Adrenal gland (tissue), 12 donors: ENCODE data around the gene CEP112. TPM values are rescaled to one million over a fixed set of nuclear protein-coding genes. Genes with fewer than 3 reads are reported as not detected.
"Not testable (repeated sequence)": the region's sequence is repeated elsewhere in the genome, so short reads cannot be mapped to it uniquely, and the experiment has no call there.

Experiments used
- DNase-seq, 7 donors: peaks; one replicate each; pipeline ENCODE4 v3.0.0-alpha.2; 2019 to 2020
- H3K27ac ChIP-seq, 5 donors: fragments of 200-600 bp; sonication (generic) in 4 of 5; 1 replicate in 3 of 5; 2 replicates in 2 of 5; pipeline versions ENCODE4 v1.5.1 to v1.8.0; 2016 to 2020; ENCODE audit warnings: mild to moderate bottlenecking in 1 of 5
- H3K27me3 ChIP-seq: fragments of 200-600 bp; 2 replicates; pipeline ENCODE4 v1.8.0; 2021
- H3K36me3 ChIP-seq, 2 donors: fragments of 200-600 bp; replicated peaks in 1 of 2; 1 replicate in 1 of 2; 2 replicates in 1 of 2; pipeline versions ENCODE4 v1.5.1 to v1.8.0; 2018 to 2022
- H3K4me1 ChIP-seq, 2 donors: fragments of 200-600 bp; replicated peaks in 1 of 2; 1 replicate in 1 of 2; 2 replicates in 1 of 2; pipeline versions ENCODE4 v1.5.1 to v1.8.0; 2018 to 2021
- H3K4me3 ChIP-seq, 4 donors: fragments of 200-600 bp; sonication (generic) in 3 of 4; one replicate each; pipeline ENCODE4 v1.5.1; 2016 to 2018
- H3K9me3 ChIP-seq, 3 donors: fragments of 200-600 bp; sonication (generic) in 1 of 3; replicated peaks in 1 of 3; 1 replicate in 2 of 3; 2 replicates in 1 of 3; pipeline versions ENCODE4 v1.5.1 to v1.8.0; 2016 to 2021
- POLR2A ChIP-seq, 2 donors: fragments of 450-650 bp; IDR thresholded peaks; one replicate each; pipeline ENCODE4 v1.6.1; 2017; ENCODE audit warnings: antibody characterized with exemption in 2 of 2, mild to moderate bottlenecking in 2 of 2, moderate library complexity in 1 of 2
- WGBS, 4 donors: extraction: QIAGEN DNeasy Blood & Tissue Kit in 2 of 4; methylation state at CpG; one replicate each; pipeline versions ENCODE4 v1.1.5 to v1.1.7; 2013 to 2017; 5-methylcytosine and 5-hydroxymethylcytosine counted together
- intact Hi-C, 2 donors: fragments of 100-400 bp; cut with DNase I; formaldehyde crosslinking; loops; one replicate each; pipeline versions ENCODE4 v1.14.1 to v1.15.0; 2022 to 2023
- polyA plus RNA-seq, 3 donors: library from polyadenylated mRNA; stranded (reverse); fragments of 200-250 nt in 2 of 3; fragments of 350-450 nt in 1 of 3; fragmentation: Illumina TruSeq in 1 of 3; extraction: RNeasy Lipid Tissue Mini Kit (QIAGEN cat#74804) in 1 of 3; gene quantifications; one replicate each; pipeline ENCODE4 v1.2.3, GENCODE V29; 2013 to 2014
- total RNA-seq, 9 donors: library from RNA; depleted of rRNA in 4 of 9; stranded (reverse); fragments of >200 nt in 4 of 9; fragments of 120-200 nt in 1 of 9; fragmentation: NEBNext Ultra II Directional in 1 of 9; extraction: Animal tissue kit (Norgen Biotek cat#: 25700) in 1 of 9; gene quantifications; one replicate each; pipeline versions ENCODE4 v1.1.0 to v1.2.4, GENCODE V29; 2013 to 2023
- TF ChIP-seq, protein P1 (sequence below), 6 experiments: fragments of 450-650 bp in 4 of 6; fragments of 200-600 bp in 2 of 6; sonication (generic) in 1 of 6; IDR thresholded peaks; 1 replicate in 5 of 6; 2 replicates in 1 of 6; pipeline versions ENCODE4 v1.5.1 to v1.8.0; 2016 to 2021; ENCODE audit warnings: antibody characterized with exemption in 6 of 6, mild to moderate bottlenecking in 2 of 6, moderate library complexity in 1 of 6
- donor health status: healthy with polysubstance abuse.
- donor health status: Bipolar disorder and iron deficiency.
- donor health status: DM: yes; HTN: yes; CAD: no.
- donor health status: DM: no; HTN: no; CAD: no.
- donor health status: DM: no; HTN: no; CAD: no.
- donor health status: DM: yes; HTN: yes; CAD: no.

Gene CEP112
- total and polyA plus RNA-seq, 12 donors: 4.2 to 24.1 (median 9.6) TPM

DNA sequence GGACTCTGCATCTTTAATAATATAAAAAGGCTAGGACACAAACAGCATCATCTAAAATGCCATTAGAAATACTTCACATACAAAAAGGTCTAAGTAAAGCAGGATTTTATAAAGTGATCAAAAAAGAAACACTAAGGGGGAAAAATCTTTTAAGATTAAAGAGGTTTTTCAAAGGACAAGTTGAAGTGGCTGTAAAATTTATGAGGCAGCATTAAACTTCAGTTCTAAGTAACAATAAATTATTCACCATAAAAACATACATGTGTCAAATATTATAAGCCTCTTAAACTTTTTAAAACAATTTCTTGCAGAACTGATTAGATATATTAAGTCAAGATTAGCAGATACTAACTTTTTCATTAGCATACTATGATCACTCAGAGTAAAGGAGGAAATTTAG lies 20.8 kb downstream of the CEP112 start:
- intact Hi-C loops: no loop called here
- no peak for DNase-seq
- Histone ChIP-seq H3K36me3 (no peaks in the 10 kb centered on the region), H3K9me3 (no peaks in the 10 kb centered on the region), H3K4me1 (no peaks in the 10 kb centered on the region), H3K27ac (no peak overlapping the region), H3K27me3 (no peaks in the 10 kb centered on the region), H3K4me3 (no peak overlapping the region)
- TF ChIP-seq, protein P1, sequence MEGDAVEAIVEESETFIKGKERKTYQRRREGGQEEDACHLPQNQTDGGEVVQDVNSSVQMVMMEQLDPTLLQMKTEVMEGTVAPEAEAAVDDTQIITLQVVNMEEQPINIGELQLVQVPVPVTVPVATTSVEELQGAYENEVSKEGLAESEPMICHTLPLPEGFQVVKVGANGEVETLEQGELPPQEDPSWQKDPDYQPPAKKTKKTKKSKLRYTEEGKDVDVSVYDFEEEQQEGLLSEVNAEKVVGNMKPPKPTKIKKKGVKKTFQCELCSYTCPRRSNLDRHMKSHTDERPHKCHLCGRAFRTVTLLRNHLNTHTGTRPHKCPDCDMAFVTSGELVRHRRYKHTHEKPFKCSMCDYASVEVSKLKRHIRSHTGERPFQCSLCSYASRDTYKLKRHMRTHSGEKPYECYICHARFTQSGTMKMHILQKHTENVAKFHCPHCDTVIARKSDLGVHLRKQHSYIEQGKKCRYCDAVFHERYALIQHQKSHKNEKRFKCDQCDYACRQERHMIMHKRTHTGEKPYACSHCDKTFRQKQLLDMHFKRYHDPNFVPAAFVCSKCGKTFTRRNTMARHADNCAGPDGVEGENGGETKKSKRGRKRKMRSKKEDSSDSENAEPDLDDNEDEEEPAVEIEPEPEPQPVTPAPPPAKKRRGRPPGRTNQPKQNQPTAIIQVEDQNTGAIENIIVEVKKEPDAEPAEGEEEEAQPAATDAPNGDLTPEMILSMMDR (IDR thresholded peaks at IDR 0.05): no peak
- no peak for TF ChIP-seq POLR2A (IDR thresholded peaks at IDR 0.05)

DNA sequence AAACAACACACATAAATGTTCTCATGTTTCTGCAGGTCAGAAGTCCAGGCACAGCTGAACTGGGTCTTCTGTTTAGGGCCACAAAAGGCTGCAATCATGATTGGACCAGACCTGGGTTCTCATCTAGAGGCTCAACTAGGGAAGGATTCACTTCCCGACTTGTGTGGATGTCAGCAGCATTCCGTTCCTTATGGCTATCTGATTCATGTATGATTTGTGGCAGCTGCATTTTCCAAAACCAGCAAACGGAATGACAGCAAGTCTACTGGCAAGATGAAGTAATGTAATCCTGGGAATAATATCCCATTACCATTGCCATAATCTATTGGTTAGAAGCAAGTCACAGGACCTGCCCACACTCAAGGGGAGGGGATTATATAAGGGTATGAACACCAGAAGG lies 22.1 kb downstream of the CEP112 start:
- Histone ChIP-seq H3K4me1 (no peaks in the 10 kb centered on the region), H3K4me3 (no peak overlapping the region), H3K9me3 (no peaks in the 10 kb centered on the region), H3K27me3 (no peaks in the 10 kb centered on the region), H3K36me3 (no peaks in the 10 kb centered on the region), H3K27ac (no peak overlapping the region)
- intact Hi-C loops: loop anchor here in 1 of 2 donors (10.0 kb wide), 1 partner anchor 875 kb away; no protein-coding TSS in a partner anchor
- 73 to 82% (median 81%) methylated on average over 3 of the region's 3 CpGs for WGBS, 4 donors
- no peak for DNase-seq
- TF ChIP-seq, protein P1 (IDR thresholded peaks at IDR 0.05): no peak
- no peak for TF ChIP-seq POLR2A (IDR thresholded peaks at IDR 0.05)

DNA sequence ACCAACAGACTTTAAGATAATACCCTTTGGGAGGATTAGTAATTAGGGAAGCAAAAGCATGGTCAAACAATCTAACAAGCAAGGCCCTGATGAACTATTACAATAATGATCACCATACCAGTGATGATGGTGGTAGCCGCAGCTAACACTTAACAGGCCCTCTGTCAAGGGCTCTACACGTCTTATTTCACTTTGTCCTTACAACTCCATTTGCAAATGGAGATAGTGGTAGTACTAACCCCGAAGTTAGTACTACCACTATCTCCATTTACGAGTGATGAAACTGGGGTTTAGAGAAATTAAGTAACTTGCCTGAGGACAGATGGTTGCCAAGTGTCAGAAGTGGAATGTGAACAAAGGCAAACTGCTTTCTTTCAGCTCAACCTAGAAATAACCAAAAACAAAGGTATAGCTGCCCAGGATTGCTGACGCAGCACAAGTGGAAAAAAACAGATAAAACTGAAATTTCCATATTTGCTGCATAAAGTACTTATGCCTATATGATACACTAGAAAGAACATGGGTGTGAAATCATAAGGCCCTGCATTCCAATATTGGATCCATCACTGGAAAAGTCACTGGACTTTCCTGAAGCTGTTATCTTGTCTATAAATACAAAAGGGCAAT lies 24.6 kb downstream of the CEP112 start:
- Histone ChIP-seq H3K9me3 (no peaks in the 10 kb centered on the region), H3K27ac (no peak overlapping the region), H3K4me1 (no peaks in the 10 kb centered on the region), H3K36me3 (no peaks in the 10 kb centered on the region), H3K4me3 (no peak overlapping the region), H3K27me3 (no peaks in the 10 kb centered on the region)
- TF ChIP-seq, protein P1 (IDR thresholded peaks at IDR 0.05): no peak
- no peak for TF ChIP-seq POLR2A (IDR thresholded peaks at IDR 0.05)
- intact Hi-C loops: loop anchor here in 1 of 2 donors (10.0 kb wide), 1 partner anchor 873 kb away; no protein-coding TSS in a partner anchor
- WGBS, 4 donors: 70 to 77% (median 74%) methylated on average over 5 of the region's 5 CpGs
- no peak for DNase-seq

DNA sequence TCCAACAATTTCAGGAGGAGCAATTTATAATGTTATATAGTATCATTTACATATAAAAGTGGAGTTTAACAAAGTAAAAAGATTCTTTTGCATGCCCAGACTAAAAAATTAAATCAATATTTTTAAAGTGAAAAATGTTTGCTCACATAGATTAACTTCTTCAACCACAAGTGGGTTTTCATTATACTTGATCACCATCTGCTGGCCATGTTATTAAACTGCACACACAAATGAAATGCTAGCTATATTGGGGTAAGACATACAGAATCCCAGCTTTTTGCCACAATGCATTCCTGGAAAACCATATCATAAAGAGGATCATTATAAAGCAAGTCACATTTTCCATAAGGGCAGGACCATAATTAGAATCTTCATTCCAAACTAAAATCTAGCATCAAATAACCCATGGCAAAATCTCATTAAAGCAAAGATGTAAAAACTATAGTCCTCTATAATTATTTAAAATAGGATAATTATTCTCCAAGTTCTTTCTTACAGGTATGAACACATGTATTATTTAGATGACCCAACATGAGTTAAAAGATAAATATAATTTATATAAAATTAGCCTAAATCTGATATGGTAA lies 26.3 kb downstream of the CEP112 start:
- Histone ChIP-seq H3K27me3 (no peaks in the 10 kb centered on the region), H3K4me3 (no peak overlapping the region), H3K4me1 (no peaks in the 10 kb centered on the region), H3K9me3 (no peaks in the 10 kb centered on the region), H3K36me3 (no peaks in the 10 kb centered on the region), H3K27ac (no peak overlapping the region)
- peak in 3 of 7 donors; percentile 4 to 25 (median 19) for DNase-seq
- TF ChIP-seq POLR2A (IDR thresholded peaks at IDR 0.05): no peak
- TF ChIP-seq, protein P1 (IDR thresholded peaks at IDR 0.05): peak; percentile 37 to 87 (median 80)
- intact Hi-C loops: loop anchor here in 1 of 2 donors (10.0 kb wide), 1 partner anchor 871 kb away; no protein-coding TSS in a partner anchor

DNA sequence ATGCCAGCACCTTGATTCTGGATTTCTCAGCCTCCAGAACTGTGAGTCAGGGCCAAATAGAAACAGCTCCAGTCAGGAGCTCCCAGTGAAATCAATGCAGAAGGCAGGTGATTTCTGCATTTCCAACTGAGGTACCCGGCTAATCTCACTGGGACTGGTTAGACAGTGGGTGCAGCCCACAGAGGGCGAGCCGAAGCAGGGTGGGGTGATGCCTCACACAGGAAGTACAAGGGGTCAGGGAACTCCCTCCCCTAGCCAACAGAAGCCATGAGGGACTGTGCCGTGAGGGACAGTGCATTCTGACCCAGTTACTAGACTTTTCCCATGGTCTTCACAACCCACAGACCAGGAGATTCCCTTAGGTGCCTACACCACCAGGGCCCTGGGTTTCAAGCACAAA lies 36.9 kb downstream of the CEP112 start:
- not testable (repeated sequence) for H3K27me3 ChIP-seq, H3K4me1 ChIP-seq, H3K9me3 ChIP-seq, H3K27ac ChIP-seq, H3K4me3 ChIP-seq, H3K36me3 ChIP-seq, DNase-seq
- WGBS, 4 donors: 92 to 93% (median 93%) methylated on average over 3 to 4 of the region's 4 CpGs; no CpG with 5 or more reads in 1 of the 4 donors
- intact Hi-C loops: loop anchor here in 1 of 2 donors (5.0 kb wide), 1 partner anchor 928 kb away; no protein-coding TSS in a partner anchor
